Sigmoid colon (tissue), 7 donors: ENCODE measurements around the gene ASAP3. TPM values are rescaled to one million over a fixed set of nuclear protein-coding genes. Genes with fewer than 3 reads are reported as not detected.

Source experiments
- DNase-seq: peaks from one replicate; pipeline ENCODE4 v3.0.0-alpha.2; 2019
- H3K27ac ChIP-seq, 4 donors: fragments of 200-600 bp; sonication (generic); one replicate each; pipeline ENCODE4 v1.5.1; 2016 to 2019; ENCODE audit warnings: mild to moderate bottlenecking in 1 of 4
- H3K27me3 ChIP-seq, 3 donors: fragments of 200-600 bp; sonication (generic); one replicate each; pipeline ENCODE4 v1.5.1; 2019; ENCODE audit warnings: mild to moderate bottlenecking in 1 of 3
- H3K36me3 ChIP-seq, 4 donors: fragments of 200-600 bp; sonication (generic); one replicate each; pipeline ENCODE4 v1.5.1; 2016 to 2019
- H3K4me1 ChIP-seq, 4 donors: fragments of 200-600 bp; sonication (generic); one replicate each; pipeline ENCODE4 v1.5.1; 2017 to 2019
- H3K4me3 ChIP-seq, 4 donors: fragments of 200-600 bp; sonication (generic); one replicate each; pipeline ENCODE4 v1.5.1; 2017 to 2019; ENCODE audit warnings: mild to moderate bottlenecking in 2 of 4, moderate library complexity in 1 of 4
- H3K9me3 ChIP-seq, 4 donors: fragments of 200-600 bp in 3 of 4; sonication (generic) in 3 of 4; one replicate each; pipeline versions ENCODE4 v1.5.1 to v1.6.1; 2013 to 2019
- CTCF ChIP-seq, 4 experiments: fragments of 450-650 bp in 3 of 4; fragments of 200-600 bp in 1 of 4; IDR thresholded peaks; one replicate each; pipeline ENCODE4 v1.5.1; 2016 to 2019; ENCODE audit warnings: antibody characterized with exemption in 4 of 4, mild to moderate bottlenecking in 3 of 4, moderate library complexity in 2 of 4
- EP300 ChIP-seq, 4 donors: sonication (generic); formaldehyde crosslinking; IDR thresholded peaks; one replicate each; pipeline ENCODE4 v1.6.1; 2017; ENCODE audit warnings: antibody characterized with exemption in 4 of 4
- POLR2A ChIP-seq, 2 donors: fragments of 450-650 bp; IDR thresholded peaks; one replicate each; pipeline ENCODE4 v1.6.1; 2016; ENCODE audit warnings: antibody characterized with exemption in 2 of 2, mild to moderate bottlenecking in 2 of 2, moderate library complexity in 2 of 2
- POLR2AphosphoS5 ChIP-seq, 4 donors: sonication (generic); formaldehyde crosslinking; IDR thresholded peaks; one replicate each; pipeline ENCODE4 v1.6.1; 2017; ENCODE audit warnings: antibody characterized with exemption in 4 of 4
- WGBS, 2 donors: extraction: QIAGEN DNeasy Blood & Tissue Kit; methylation state at CpG; one replicate each; pipeline ENCODE4 v1.1.7; 2013; 5-methylcytosine and 5-hydroxymethylcytosine counted together
- intact Hi-C: fragments of 100-400 bp; cut with DNase I; formaldehyde crosslinking; loops from one replicate; pipeline ENCODE4 v1.15.1; 2023
- polyA plus RNA-seq, 3 donors: library from polyadenylated mRNA; stranded (reverse); fragments of 200-250 nt; gene quantifications; one replicate each; pipeline ENCODE4 v1.2.3, GENCODE V29; 2013
- total RNA-seq, 4 donors: library from RNA; depleted of rRNA; stranded (reverse); fragments of >200 nt; gene quantifications; one replicate each; pipeline ENCODE4 v1.1.0, GENCODE V29; 2016
- donor health status: healthy with polysubstance abuse.
- donor health status: Bipolar disorder and iron deficiency.
- donor health status: healthy.

Gene ASAP3
- total and polyA plus RNA-seq, 7 donors = 20.6 to 51.0 (median 22.5) TPM

GRCh38 chr1:23422941-23423340 is 61.0 kb downstream of the ASAP3 start:
- no peak for DNase-seq
- 22 to 57% methylated on average over 6 of the region's 6 CpGs for WGBS, 2 donors
- Histone ChIP-seq H3K4me1 (peaks cover 0 to 50% (median 38%) of the 10 kb centered on the region in 4 donors), H3K27me3 (no peaks in the 10 kb centered on the region), H3K9me3 (no peaks in the 10 kb centered on the region), H3K27ac (peak overlapping the region; percentile 81 to 89 (median 87)), H3K36me3 (peaks cover 0 to 4% (median 0%) of the 10 kb centered on the region in 4 donors), H3K4me3 (peak overlapping the region in 3 of 4 donors; percentile 18 to 79 (median 75))
- intact Hi-C loops = loop anchor here (2.0 kb wide), 1 partner anchor 78 kb away; the partner anchor contains the start of gene HNRNPR
- TF ChIP-seq POLR2A (IDR thresholded peaks at IDR 0.05) (no peak), CTCF (IDR thresholded peaks at IDR 0.05) (no peak), POLR2AphosphoS5 (IDR thresholded peaks at IDR 0.05) (no peak), EP300 (IDR thresholded peaks at IDR 0.05) (no peak)

GRCh38 chr1:23422241-23422877 is 61.6 kb downstream of the ASAP3 start:
- no peaks in the 10 kb centered on the region for H3K27me3 ChIP-seq
- WGBS, 2 donors = 2 to 11% methylated on average over 15 of the region's 15 CpGs
- peaks cover 0 to 8% (median 2%) of the 10 kb centered on the region in 4 donors for H3K36me3 ChIP-seq
- peak; percentile 90 for DNase-seq
- peak overlapping the region; percentile 81 to 89 (median 87) for H3K27ac ChIP-seq
- no peaks in the 10 kb centered on the region for H3K9me3 ChIP-seq
- peaks cover 0 to 50% (median 38%) of the 10 kb centered on the region in 4 donors for H3K4me1 ChIP-seq
- intact Hi-C loops = loop anchor here (2.0 kb wide), 1 partner anchor 78 kb away; the partner anchor contains the start of gene HNRNPR
- peak overlapping the region in 3 of 4 donors; percentile 18 to 75 (median 25) for H3K4me3 ChIP-seq
- peak in 2 of 4 donors; percentile 4 to 35 for TF ChIP-seq POLR2AphosphoS5 (IDR thresholded peaks at IDR 0.05)
- peak in 1 of 2 donors; percentile 18 for TF ChIP-seq POLR2A (IDR thresholded peaks at IDR 0.05)
- TF ChIP-seq EP300 (IDR thresholded peaks at IDR 0.05) = no peak
- TF ChIP-seq CTCF (IDR thresholded peaks at IDR 0.05) = no peak

GRCh38 chr1:23421753-23422240 is 62.2 kb downstream of the ASAP3 start:
- intact Hi-C loops = loop anchor here (2.0 kb wide), 1 partner anchor 77 kb away; the partner anchor contains the start of gene HNRNPR
- no peaks in the 10 kb centered on the region for H3K9me3 ChIP-seq
- H3K27me3 ChIP-seq = no peaks in the 10 kb centered on the region
- DNase-seq = peak; percentile 77
- H3K36me3 ChIP-seq = peaks cover 0 to 13% (median 7%) of the 10 kb centered on the region in 4 donors
- 8 to 49% methylated on average over 6 of the region's 6 CpGs for WGBS, 2 donors
- H3K4me3 ChIP-seq = peak overlapping the region in 2 of 4 donors; percentile 25 to 75
- TF ChIP-seq POLR2A (IDR thresholded peaks at IDR 0.05) = no peak
- no peak for TF ChIP-seq EP300 (IDR thresholded peaks at IDR 0.05)
- TF ChIP-seq CTCF (IDR thresholded peaks at IDR 0.05) = peak in 1 of 4 experiments; percentile 21
- peaks cover 0 to 50% (median 38%) of the 10 kb centered on the region in 4 donors for H3K4me1 ChIP-seq
- H3K27ac ChIP-seq = peak overlapping the region; percentile 81 to 89 (median 87)

- DNase-seq = no peak
- H3K9me3 ChIP-seq = no peaks in the 10 kb centered on the region
- no peak for TF ChIP-seq POLR2A (IDR thresholded peaks at IDR 0.05)
- TF ChIP-seq EP300 (IDR thresholded peaks at IDR 0.05) = no peak
- no peak for TF ChIP-seq CTCF (IDR thresholded peaks at IDR 0.05)
- no peak for TF ChIP-seq POLR2AphosphoS5 (IDR thresholded peaks at IDR 0.05)
- peaks cover 0 to 18% (median 8%) of the 10 kb centered on the region in 4 donors for H3K36me3 ChIP-seq
- 34 to 62% methylated on average over 3 of the region's 3 CpGs for WGBS, 2 donors
- intact Hi-C loops = no loop called here
- no peak overlapping the region for H3K4me3 ChIP-seq
- H3K27ac ChIP-seq = peak overlapping the region; percentile 36 to 89 (median 87)
- no peaks in the 10 kb centered on the region for H3K27me3 ChIP-seq
- peaks cover 0 to 50% (median 38%) of the 10 kb centered on the region in 4 donors for H3K4me1 ChIP-seq
These were observed 62.6 kb downstream of the ASAP3 start for GRCh38 chr1:23421343-23421742.
